GM18499 (cell line): Measurements from ENCODE around the gene KMT5C.

ENCODE experiments used
- ATAC-seq: cut with Tn5 transposase; IDR thresholded peaks from one replicate; pipeline ENCODE4 v1.9.1; 2021; ENCODE audit warnings: moderate number of reproducible peaks; ENCODE audit not compliant: insufficient read depth, unreplicated experiment

KMT5C gene

GRCh38 chr19:55339105-55339888 lies at the start of gene KMT5C:
Gene KMT5C, plus strand, starts transcription at chr19:55339876. Its CDS starts 2,061 bp downstream, at chr19:55341937.
- ATAC-seq: peak; percentile 78

- no peak for ATAC-seq
Measured at GRCh38 chr19:55297267-55297666, 42.4 kb upstream of the KMT5C start.

- ATAC-seq: no peak
Measured at GRCh38 chr19:55299991-55300390, 39.7 kb upstream of the KMT5C start.

- no peak for ATAC-seq
Measured at GRCh38 chr19:55300886-55301458, 38.7 kb upstream of the KMT5C start.

- ATAC-seq: no peak
Measured at GRCh38 chr19:55301459-55302317, 38.0 kb upstream of the KMT5C start.

- ATAC-seq: no peak
Measured at GRCh38 chr19:55302318-55302703, 37.4 kb upstream of the KMT5C start.

- ATAC-seq: no peak
Measured at GRCh38 chr19:55303477-55303876, 36.2 kb upstream of the KMT5C start.

- ATAC-seq: no peak
Measured at GRCh38 chr19:55304279-55304978, 35.2 kb upstream of the KMT5C start.

GRCh38 chr19:55304980-55305379 lies 34.7 kb upstream of the KMT5C start:
- ATAC-seq: no peak

GRCh38 chr19:55305491-55305890 lies 34.2 kb upstream of the KMT5C start:
- no peak for ATAC-seq

GRCh38 chr19:55305983-55306562 lies 33.6 kb upstream of the KMT5C start:
- ATAC-seq: no peak

GRCh38 chr19:55306712-55307111 lies 33.0 kb upstream of the KMT5C start:
- no peak for ATAC-seq

- ATAC-seq: no peak
Measured at GRCh38 chr19:55308281-55308680, 31.4 kb upstream of the KMT5C start.

GRCh38 chr19:55309448-55309847 lies 30.2 kb upstream of the KMT5C start:
- no peak for ATAC-seq

GRCh38 chr19:55310498-55310897 lies 29.2 kb upstream of the KMT5C start:
- no peak for ATAC-seq

GRCh38 chr19:55311397-55311796 lies 28.3 kb upstream of the KMT5C start:
- ATAC-seq: no peak

GRCh38 chr19:55311797-55312196 lies 27.9 kb upstream of the KMT5C start:
- ATAC-seq: no peak

GRCh38 chr19:55312621-55313512 lies 26.8 kb upstream of the KMT5C start:
- ATAC-seq: no peak

- no peak for ATAC-seq
Measured at GRCh38 chr19:55314396-55314795, 25.3 kb upstream of the KMT5C start.
